GM12865 (cell line): ENCODE data around the gene CADM1.

ENCODE experiments used
- DNase-seq: peaks from one replicate; pipeline ENCODE4 v3.0.0; 2010; ENCODE audit warnings: low read depth
- H3K4me3 ChIP-seq: 2 replicates; pipeline ENCODE4 v1.5.1; 2011; ENCODE audit warnings: mild to moderate bottlenecking, low read depth, low read length, control low read depth
- TF ChIP-seq, protein P1 (sequence below): IDR thresholded peaks from 2 replicates; pipeline ENCODE4 v1.5.1; 2011; ENCODE audit warnings: low read length, control low read depth, low read depth, inconsistent platforms; ENCODE audit not compliant: insufficient read depth; ENCODE audit errors: missing control alignments

The CADM1 gene

DNA sequence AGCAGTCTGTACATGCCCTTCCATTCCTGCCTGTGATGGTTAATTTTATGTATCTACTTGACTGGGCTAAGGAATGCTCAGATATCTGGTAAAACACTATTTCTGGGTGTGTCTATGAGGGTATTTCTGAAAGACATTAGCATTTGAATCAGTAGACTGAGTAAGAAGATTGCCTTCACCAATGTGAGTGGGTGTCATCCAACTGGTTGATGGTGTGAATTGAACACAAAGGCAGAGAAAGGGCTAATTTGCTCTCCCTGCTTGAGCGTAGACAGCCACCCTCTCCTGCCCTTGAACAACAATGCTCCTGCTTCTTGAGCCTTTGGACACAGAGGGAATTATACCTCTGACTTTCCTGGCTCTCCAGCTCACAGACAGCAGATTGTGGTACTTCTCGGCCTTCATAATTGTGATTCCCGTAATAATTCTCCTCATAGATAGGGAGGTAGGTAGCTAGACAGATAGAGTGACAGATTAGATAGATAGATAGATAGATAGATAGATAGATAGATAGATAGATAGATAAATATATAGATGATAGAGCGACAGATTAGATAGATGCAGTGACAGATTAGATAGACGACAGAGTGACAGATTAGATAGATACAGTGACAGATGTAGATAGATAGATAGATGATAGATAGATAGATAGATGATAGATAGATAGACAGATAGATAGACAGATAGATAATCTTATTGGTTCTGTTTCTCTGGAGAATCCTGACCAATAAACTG is 370.6 kb downstream of the CADM1 start:
- TF ChIP-seq, protein P1, sequence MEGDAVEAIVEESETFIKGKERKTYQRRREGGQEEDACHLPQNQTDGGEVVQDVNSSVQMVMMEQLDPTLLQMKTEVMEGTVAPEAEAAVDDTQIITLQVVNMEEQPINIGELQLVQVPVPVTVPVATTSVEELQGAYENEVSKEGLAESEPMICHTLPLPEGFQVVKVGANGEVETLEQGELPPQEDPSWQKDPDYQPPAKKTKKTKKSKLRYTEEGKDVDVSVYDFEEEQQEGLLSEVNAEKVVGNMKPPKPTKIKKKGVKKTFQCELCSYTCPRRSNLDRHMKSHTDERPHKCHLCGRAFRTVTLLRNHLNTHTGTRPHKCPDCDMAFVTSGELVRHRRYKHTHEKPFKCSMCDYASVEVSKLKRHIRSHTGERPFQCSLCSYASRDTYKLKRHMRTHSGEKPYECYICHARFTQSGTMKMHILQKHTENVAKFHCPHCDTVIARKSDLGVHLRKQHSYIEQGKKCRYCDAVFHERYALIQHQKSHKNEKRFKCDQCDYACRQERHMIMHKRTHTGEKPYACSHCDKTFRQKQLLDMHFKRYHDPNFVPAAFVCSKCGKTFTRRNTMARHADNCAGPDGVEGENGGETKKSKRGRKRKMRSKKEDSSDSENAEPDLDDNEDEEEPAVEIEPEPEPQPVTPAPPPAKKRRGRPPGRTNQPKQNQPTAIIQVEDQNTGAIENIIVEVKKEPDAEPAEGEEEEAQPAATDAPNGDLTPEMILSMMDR: no peak
- DNase-seq: no peak
- no peak overlapping the region for H3K4me3 ChIP-seq

DNA sequence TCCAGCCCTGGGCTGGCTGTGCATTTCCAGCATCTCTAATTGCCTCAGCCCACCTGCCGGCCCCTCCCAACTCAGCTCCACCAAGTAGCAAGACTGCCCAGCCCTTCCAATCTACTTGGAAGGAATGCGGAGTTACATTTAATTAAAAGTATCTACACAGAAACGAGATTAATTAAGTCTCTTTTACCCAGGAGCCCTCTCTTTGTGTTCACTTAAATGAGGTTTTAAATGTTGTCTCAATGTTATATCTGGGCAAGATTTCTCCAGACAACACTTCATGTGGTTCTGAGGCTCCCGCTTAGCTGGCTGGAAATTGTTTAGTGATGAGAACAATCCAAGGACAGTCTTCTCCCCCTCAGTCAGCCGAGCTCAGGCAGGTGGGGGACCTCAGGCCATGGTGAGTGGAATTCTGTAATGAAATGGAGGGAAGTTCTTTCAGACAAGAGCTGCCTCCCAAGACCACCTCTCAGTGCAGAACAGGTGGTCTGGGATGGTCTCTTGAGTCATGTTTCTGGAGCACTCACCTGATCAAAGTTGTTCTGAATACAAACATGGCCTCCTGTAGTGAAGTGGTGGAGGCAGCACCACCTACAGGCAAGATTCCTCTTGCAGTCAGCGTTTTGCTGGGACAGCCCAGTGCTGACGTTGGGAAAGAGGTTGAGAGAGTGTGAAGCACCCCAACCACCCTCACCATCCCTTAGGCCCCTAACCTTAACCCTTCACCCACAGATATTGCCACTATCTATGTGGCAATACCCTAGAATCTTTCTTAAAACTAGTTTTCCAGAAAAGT is 371.6 kb downstream of the CADM1 start:
- TF ChIP-seq, protein P1: peak; percentile 36
- DNase-seq: peak; percentile 23
- no peak overlapping the region for H3K4me3 ChIP-seq

DNA sequence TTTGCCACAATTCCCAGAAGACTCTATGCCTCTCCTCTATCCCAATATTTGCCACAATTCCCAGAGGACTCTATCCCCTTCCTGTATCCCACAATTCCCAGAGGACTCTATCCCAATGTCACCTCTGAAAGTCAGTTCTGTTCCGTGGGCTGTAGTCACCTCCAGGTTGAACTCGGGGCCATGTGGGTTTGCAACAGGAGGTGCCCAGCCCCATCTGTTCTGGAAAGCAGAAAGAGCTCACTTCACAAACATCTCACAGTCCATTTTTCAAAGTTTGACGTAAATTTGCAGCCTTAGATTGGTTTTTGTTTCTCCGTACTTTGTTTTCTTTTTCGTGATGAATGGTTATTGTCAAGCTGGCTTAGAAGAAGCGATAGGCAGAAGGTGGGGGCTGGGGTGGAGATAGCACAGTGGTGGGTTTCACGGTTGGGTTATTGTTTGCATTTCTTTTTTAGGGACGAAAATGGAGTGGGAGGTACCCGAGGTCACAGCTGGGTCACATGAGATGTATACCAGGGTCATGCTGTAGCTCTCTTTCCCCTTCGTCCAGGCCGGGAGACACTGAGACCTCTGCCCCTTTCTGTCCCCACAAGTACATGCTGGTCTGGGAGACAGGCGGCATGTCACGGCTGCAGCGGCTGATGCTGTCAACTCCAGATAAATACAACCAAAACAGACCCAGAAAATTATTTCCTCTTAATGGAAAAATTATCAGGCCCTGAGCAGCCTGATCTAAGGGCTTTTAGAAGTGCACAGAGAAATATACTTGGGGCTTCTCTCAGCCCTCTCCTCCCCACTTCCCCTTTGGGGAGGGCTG is 374.5 kb downstream of the CADM1 start:
- no peak overlapping the region for H3K4me3 ChIP-seq
- TF ChIP-seq, protein P1: no peak
- DNase-seq: no peak

DNA sequence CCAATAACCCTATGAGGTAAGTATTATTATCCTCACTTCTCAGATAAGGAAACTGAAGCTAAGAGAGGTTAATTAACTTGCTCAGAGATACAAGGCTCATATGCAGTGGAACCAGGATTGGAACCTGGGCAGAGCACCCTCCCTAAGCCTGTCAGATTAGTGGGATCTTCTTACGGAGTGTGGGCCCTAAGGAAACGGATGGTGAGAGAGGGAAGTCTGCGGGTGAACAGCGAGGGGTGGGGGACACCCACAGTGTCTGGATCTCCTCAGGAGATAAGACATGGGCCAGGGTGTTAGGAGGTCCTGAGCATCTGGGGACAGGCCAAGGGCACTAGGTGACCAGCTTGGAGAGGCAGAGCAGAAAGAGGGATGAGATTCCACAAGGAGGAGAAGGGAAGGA is 376.0 kb downstream of the CADM1 start:
- no peak for DNase-seq
- H3K4me3 ChIP-seq: no peak overlapping the region
- TF ChIP-seq, protein P1: no peak

DNA sequence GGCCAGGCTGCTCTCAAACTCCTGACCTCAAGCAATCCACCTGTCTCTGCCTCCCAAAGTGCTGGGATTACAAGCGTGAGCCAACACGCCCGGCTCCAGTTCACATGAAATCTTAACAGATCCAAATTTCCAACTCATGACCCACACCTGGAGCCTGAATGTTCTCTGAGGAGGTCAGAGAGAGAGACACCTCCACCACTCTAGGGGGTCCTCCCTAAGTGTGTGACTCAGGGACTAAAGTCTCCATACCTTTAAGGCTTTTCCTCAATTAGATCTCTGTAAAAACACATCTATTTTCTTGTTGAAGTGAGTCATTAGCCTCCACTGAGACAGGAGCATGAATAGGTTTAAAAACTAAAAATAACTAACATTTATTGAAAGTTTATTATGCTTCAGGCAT is 376.4 kb downstream of the CADM1 start:
- TF ChIP-seq, protein P1: no peak

DNA sequence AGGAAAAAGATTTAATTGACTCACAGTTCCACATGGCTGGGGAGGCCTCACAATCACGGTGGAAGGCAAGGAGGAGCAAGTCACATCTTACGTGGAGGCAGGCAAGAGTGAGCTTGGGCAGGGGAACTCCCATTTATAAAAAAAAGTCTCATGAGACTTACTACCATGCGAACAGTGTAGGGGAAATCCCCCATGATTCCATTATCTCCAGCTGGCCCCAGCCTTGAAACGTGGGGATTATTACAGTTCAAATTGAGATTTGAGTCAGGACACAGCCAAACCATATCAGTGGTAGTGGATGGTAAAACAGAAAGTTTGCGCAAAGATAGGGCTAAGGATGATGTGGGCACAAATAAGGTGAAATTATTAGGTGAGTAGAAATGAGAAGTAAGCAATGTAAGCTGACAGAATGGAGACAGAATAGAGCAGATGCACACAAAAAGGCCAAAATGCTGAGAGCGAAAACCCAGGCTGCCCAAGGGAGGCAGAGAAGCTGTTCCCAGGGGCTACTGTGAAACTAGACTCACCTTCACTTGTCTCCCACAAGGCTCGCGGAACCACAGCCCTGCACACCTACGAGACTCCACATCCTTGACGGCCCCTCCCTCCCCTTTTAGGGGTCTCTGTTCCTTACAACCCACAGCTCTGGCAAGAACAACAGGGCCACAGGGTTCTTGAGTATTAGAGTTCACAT is 377.6 kb downstream of the CADM1 start:
- peak; percentile 55 for DNase-seq
- H3K4me3 ChIP-seq: no peak overlapping the region
- TF ChIP-seq, protein P1: no peak

More for the DNA sequence above, 376.4 kb downstream of the CADM1 start:
- H3K4me3 ChIP-seq: no peak overlapping the region
- no peak for DNase-seq
